HG03103 (cell line): Measurements from ENCODE around the gene UTP3.
"Not testable (repeated sequence)": the region's sequence is repeated elsewhere in the genome, so short reads cannot be mapped to it uniquely, and the experiment has no call there.

ENCODE experiments used
- ATAC-seq: cut with Tn5 transposase; IDR thresholded peaks from one replicate; pipeline ENCODE4 v1.9.1; 2021; ENCODE audit warnings: low read depth; ENCODE audit not compliant: unreplicated experiment

Gene UTP3

DNA sequence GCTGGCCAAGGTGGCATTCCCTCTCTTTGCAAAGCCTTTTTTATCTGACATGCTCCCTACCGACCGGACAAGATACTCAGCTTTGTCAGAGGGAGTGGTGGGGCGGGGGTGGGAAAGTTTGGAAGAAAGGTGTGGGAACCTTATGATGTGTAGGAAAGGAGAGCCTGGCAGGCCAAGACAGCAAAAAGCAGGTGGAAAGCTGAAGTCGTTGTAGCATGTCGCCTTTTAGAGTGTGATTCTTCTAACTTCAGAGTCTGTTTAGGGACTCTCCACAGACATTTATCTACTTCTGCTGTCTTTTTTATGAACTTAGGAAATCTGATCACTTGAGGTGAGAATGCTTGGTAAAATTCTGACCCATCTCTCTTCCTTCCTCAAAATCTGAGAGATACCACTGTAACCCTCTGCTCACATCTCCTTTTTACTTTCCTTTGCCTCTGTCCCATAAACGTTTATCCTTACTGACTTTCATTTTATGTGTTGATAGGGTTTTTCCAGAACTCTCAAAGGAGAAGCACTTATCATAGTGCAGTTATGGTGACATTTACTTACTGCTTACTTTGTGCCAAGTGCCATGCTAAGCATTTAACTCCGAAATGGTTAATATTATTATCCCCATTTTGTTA lies 25.2 kb downstream of the UTP3 start:
- ATAC-seq, result no peak

DNA sequence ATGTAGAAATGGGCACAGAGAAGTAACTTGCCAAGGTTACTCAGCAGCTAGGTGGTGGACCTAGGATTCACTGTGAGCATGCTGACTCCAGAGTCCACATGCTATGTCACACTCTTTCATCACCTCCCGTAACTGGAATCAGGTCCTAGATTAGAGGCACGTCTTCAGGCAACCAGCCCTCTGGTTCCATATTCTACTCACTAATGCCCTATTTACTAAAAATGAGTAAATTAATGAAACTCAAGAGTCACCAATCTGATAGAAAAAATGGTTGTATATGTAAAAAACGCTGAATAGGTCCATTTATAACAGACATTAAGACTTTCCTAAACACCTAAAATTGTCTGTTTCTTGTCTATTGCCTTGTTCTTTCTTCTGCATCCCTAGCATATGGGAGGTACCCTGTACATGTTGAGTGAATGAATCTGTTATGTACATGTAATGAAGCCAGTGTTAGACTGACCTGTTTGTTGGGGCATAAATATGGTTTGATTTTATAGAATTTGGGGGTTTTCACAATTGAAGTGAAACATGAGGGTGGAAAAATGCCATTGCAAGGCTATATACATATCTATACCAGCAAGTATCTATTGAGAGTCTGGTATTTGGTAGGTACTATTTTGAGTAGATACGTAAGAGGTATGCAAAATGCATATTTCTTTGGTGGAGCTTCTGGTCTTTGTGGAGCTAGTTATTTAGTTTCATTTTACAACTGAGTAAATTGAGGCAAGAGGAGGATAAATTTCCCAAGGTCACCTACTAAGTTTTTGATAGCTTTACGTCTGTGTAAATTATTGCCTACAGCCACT lies 26.0 kb downstream of the UTP3 start:
- ATAC-seq, result peak; percentile 48

DNA sequence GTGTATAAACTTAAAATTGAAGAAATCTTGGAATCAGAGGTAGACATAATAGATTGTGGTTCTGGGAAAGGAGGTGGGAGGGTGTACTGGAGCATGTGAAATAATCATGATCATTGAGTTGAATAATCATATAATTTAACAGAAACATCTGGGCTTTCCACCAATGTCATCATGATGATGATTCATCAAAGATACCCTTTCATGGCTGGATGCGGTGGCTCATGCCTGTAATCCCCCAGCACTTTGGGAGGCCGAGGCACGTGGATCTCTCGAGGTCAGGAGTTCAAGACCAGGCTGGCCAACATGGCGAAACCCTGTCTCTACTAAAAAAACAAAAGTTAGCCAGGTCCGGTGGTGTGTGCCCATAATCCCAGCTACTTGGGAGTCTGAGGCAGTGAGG lies 26.8 kb downstream of the UTP3 start:
- ATAC-seq, result peak; percentile 10

DNA sequence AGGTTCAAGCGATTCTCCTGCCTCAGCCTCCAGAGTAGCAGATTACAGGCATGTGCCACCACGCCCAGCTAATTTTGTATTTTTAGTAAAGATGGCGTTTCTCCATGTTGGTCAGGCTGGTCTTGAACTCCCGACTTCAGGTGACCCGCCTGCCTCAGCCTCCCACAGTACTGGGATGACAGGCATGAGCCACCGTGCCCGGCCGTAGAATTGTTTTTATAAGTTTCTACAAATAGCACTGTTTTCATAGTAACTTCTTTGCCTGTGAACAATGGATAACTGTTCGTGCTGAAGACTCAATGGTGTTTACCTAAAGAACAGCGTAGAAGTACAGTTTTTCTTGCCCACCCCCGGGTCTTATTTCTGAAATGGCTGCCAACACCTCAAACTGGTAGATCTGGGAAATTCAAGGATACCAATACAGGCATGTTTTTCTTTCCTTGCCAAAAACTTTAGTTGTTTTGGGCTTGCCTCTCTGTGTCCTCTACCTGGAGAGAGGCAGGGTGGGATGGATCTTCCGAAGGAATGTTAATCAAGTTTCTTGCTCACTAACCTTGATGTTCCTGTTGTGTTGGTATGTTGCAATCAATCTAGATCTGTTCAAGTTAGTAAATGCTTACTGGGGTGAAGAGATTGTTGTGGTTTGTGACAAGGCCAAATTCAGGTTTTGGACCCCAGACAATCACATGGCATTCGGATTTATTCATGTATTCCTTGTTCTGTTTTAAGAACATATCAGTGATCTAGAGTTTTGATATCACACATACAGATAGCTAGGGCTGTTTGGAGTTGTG lies 30.7 kb downstream of the UTP3 start:
- no peak for ATAC-seq

DNA sequence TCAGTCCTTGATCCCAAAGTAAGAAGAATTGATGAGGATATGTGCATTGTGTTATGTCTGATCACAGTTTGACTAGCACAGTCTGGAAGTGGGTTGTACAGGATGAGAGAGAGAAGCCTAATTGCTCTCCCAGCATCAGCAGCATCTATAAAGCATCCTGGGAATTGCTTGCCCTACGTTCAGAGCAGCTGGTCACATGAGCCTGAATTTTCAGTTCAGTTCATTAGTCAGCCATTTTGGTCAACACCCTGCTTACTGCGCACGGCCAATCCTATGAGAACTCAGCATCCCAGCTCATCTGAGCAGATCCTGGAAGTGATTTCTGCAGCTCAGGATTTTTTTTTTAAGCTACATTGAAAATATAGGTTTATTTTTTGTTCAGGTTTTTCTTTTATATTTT lies 33.4 kb downstream of the UTP3 start, which contains the start of gene RUFY3:
TSS of gene RUFY3 (plus strand) at position 218 of the 400 bp plus-strand sequence. CDS start 610 bp downstream, outside the sequence.
- no peak for ATAC-seq

DNA sequence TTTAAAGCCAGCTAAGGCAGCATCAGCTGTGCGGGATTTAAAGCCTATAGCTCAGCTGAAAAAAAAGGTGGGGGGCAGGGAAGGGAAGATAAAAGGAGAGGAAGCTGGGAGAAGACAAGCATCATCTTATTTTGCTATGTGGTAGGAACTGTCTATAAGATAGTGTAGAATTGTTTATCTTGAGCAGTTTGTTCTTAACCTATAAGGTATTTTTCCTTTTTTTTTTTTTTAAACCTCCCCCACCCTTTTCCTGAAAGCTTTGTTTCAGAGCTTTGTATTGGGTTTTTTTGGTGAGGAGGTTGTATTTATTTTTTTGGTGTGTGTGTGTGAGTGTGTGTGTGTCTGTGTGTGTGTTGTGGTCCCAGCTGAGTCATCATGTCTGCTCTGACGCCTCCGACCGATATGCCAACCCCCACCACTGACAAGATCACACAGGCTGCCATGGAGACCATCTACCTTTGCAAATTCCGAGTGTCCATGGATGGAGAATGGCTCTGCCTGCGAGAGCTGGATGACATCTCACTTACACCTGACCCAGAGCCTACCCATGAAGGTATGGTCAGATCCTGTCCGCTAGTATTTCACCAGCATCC lies 34.0 kb downstream of the UTP3 start:
- no peak for ATAC-seq

DNA sequence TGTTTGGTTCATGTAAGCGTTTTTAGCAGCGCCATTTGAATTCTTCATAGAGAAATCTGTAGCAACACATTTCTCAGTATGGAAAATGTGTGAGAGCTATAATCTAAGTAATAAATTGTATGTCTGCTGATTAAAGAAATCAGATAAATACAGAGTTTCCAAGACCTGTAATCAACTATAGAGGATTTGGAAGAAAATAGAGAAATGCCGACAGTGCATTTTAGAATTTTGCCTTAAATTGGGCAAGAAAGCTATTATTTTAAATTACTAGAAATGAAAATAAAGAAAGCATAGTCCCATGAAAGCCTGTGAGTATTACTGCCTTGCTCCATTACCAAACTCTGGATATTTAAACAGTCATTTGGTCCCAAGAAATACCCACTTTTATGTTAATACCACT lies 36.1 kb downstream of the UTP3 start:
- no peak for ATAC-seq

DNA sequence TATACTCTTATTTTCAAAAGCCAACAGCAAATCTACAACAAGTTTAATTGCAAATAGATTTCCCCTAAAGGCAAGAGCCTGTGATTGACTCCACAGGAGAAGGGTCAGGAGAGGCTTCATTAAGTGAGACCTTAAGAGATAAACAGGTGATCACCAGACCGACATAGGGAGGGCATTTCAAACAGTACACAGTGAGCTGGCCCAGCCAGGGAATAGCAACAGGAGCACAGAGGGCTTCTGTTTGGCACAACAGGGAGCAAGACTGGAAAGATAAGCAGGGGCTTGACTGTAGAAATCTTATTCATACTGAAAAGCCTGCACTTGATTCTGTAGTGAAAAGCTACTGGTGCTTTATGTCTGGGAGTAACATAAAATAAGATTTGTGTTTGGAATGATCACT lies 37.3 kb downstream of the UTP3 start:
- ATAC-seq, result no peak

DNA sequence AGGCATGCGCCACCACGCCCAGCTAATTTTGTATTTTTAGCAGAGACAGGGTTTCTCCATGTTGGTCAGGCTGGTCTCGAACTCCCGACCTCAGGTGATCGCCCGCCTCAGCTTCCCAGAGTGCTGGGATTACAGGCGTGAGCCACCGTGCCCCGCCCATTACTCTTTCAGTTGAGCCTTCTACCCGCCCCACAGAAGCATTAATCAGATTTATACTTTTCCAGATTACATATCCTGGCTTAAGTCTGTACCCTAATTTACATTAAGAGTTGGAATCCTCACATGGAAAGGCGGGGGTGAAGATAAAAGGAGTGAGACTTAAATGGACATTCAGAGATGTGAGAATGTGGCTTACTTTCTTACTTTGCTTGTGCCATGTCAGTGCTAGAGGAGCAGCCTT lies 38.2 kb downstream of the UTP3 start:
- ATAC-seq, result not testable (repeated sequence)

DNA sequence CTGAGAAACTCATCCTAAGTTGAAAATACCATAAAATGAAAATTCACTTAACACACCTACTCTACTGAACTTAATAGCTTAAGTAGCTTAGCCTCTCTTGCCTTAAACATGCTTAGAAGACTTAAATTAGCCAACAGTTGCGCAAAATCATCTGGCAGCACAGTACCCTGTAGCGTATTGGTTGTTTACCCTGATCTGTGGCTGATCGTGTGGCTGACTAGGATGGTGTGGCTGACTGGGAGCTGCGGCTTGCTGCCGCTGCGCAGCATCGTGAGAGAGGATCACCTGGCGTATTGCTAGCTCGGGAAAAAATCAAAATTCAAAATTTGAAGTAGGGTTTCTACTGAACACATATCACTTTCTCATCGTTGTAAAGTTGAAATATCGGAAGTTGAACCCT lies 39.8 kb downstream of the UTP3 start:
- no peak for ATAC-seq

DNA sequence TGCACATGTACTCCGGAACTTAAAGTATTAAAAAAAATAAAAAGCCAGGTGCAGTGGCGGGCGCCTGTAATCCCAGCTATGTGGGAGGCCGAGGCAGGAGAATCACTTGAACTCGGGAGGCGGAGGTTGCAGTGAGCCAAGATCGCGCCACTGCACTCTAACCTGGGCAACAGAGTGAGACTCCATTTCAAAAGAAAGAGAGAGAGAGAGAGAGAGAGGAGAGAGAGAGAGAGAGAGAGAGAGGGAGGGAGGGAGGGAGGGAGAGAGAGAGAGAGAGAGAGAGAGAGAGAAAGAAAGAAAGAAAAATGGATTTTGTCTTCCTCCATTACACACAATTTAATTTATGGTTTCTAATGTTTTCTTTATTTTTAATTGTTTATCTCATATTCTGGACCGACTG lies 44.5 kb downstream of the UTP3 start:
- not testable (repeated sequence) for ATAC-seq

DNA sequence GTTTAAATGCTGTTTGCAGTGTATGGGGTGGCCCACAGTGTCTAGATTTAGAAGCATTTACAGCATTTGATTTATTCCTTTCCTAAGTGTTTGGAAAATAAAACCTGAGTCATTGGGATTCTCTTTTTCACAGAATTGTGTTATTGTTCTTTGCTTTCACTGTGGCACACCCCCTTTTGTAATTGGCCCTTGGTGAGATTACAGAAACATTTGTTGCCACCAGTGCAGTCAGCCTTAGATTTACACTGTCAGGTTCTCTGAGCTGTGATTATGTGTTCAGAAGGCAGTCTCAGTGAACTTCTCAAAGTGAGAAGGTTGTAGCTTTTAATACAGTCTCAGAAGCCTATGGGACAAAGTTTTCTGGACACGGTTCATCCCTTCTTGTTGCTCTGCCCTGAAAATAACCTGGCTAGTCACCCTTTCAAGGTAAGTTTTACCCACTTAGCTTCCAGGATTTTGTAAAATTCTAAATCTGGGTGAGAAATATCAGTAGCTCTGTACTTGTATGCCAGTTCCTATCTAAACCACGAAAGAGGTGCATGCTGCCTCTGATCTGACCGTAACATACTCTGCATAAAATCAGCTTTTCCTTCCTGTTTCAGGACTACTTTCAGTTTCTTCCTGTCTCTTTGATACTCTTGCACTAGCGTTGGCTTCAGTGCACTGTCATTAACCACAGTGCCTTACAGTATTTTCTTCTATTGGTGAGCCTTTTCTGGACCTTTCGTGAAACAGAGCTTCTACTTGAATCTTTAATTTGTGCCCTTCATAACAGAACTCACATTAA lies 46.0 kb downstream of the UTP3 start:
- peak; percentile 90 for ATAC-seq

DNA sequence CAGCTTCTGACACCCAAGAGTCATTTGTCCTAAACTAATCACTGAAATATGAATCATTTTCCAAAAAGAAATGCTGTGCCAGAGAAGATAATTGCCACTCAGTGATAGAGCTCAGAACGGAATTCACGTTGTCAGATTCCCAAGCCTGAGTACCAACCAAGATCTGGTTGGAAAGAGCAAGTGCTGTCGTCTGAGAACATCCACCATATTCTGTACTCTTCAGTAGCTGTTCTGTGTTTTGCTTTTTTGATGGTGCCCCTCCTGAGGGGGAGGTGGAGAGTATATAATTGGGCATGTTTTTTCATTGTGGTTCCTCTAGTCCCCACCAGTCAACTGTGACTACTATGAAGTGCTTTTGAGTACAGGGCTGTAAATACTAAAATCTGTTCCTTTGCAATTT lies 46.6 kb downstream of the UTP3 start:
- no peak for ATAC-seq

DNA sequence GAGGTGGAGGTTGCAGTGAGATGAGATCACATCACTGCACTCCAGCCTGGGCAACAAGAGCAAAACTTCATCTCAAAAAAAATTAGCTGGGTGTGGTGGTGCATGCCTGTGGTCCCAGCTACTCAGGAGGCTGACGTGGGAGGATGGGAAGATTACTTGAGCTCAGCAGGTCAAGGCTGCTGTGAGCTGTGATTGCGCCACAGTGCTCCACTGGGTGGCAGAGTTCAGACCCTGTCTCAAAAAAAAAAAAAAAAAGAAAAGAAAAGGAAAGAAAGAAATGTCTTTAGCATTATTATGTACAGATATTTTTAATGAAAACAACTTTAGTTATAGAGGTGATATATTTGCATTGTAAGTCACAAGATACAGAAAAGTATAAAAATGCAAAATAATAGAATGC lies 47.6 kb downstream of the UTP3 start:
- ATAC-seq, result not testable (repeated sequence)

DNA sequence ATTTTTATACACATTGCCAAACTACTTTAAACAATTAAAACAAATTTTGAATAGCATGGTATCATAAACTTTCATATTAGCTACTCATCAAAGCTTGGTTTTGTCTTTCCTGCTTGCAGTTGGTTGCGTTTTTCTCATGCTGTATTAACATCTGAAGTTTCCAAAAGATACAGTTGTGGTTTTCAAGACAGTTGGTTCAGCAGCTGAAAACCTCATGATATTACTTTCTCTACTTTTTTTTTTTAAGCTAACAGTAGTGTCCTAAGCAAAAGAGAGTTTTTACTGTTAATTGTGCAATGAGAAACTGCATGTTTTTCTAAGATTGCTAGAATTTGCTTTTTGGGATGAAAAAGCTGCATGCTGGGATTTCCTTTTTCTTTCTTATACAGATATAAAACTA lies 48.7 kb downstream of the UTP3 start:
- no peak for ATAC-seq

DNA sequence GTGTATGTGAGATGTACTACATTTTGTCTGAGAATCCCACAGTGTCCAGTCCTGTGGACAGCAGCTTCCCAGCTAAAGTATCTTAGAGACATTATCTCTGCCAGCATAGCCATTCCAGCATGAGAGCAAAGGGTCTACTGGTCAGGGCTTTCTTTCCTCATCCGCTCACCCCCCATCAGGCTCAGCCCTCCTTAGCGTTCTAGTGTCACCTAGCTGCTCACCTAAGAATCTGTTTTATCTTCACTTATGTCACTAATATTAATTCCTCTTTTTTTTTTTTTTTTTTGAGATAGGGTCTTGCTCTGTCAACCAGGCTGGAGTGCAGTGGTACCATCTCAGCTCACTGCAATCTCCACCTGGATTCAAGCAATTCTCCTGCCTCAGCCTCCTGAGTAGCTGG lies 49.1 kb downstream of the UTP3 start:
- ATAC-seq, result no peak

DNA sequence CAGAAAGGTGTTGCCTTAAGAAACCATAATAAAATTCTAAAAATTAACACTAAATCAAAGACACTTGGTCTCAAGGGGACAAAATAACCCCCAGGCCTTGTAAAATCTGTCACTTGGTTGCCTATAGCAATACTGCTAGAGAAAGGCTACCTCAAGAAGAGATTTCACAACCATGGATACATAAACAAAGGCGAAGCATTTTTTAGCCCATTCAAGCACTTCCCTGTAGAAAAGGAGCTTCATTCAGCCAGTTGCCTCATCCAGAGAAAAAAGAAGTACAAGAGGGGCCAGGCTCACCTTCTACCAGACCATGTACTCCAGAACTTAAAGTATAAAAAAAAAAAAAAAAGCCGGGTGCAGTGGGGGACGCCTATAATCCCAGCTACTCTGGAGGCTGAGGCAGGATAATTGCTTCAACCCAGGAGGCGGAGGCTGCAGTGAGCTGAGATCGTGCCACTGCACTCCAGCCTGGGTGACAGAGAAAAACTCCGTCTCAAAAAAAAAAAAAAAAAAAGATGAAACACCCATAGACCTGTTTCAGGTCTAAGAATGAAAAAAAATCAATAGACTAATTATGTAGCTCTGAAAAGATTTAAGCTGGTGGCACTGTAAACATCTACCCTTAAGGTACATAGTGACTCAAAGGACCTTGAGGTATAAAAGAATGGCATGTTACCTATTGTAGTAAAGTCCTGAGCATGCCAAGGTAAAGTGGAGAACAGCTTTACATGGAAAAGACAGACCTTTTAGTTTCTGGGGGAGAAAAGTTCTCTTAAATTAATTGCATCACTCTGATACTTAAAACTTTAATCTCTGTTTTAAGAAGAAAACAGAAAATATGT lies 51.4 kb downstream of the UTP3 start:
- ATAC-seq, result no peak
